ENCODE results near the gene PPFIBP1.
"Not testable (repeated sequence)": the region's sequence is repeated elsewhere in the genome, so short reads cannot be mapped to it uniquely, and the experiment has no call there.

Gene PPFIBP1

GRCh38 chr12:27544858-27545257 is 20.9 kb downstream of the PPFIBP1 start:
- not testable (repeated sequence) for DNase-seq

- no peak for DNase-seq
Measured at GRCh38 chr12:27545665-27546064, 21.7 kb downstream of the PPFIBP1 start.

GRCh38 chr12:27547592-27547991 is 23.6 kb downstream of the PPFIBP1 start:
- DNase-seq = no peak

- no peak for DNase-seq
Measured at GRCh38 chr12:27548301-27549199, 24.5 kb downstream of the PPFIBP1 start.

- no peak for DNase-seq
Measured at GRCh38 chr12:27549236-27549800, 25.3 kb downstream of the PPFIBP1 start.

- DNase-seq = peak; percentile 73
Measured at GRCh38 chr12:27549801-27550652, 26.0 kb downstream of the PPFIBP1 start.

GRCh38 chr12:27550653-27550975 is 26.6 kb downstream of the PPFIBP1 start:
- DNase-seq = no peak

GRCh38 chr12:27551172-27551840 is 27.3 kb downstream of the PPFIBP1 start:
- no peak for DNase-seq

- no peak for DNase-seq
Measured at GRCh38 chr12:27552235-27552634, 28.2 kb downstream of the PPFIBP1 start.

- DNase-seq = no peak
Measured at GRCh38 chr12:27552886-27553560, 29.0 kb downstream of the PPFIBP1 start.

GRCh38 chr12:27553941-27554340 is 29.9 kb downstream of the PPFIBP1 start:
- no peak for DNase-seq

GRCh38 chr12:27554421-27555186 is 30.6 kb downstream of the PPFIBP1 start:
- peak; percentile 83 for DNase-seq

GRCh38 chr12:27555361-27555760 is 31.4 kb downstream of the PPFIBP1 start:
- DNase-seq = no peak

GRCh38 chr12:27555925-27556778 is 32.1 kb downstream of the PPFIBP1 start:
- peak; percentile 53 for DNase-seq

- no peak for DNase-seq
Measured at GRCh38 chr12:27560126-27560525, 36.1 kb downstream of the PPFIBP1 start.

- DNase-seq = no peak
Measured at GRCh38 chr12:27561535-27562350, 37.7 kb downstream of the PPFIBP1 start.

- DNase-seq = no peak
Measured at GRCh38 chr12:27564612-27565213, 40.7 kb downstream of the PPFIBP1 start.

- no peak for DNase-seq
Measured at GRCh38 chr12:27566159-27566558, 42.2 kb downstream of the PPFIBP1 start.

- DNase-seq = no peak
Measured at GRCh38 chr12:27566626-27567025, 42.6 kb downstream of the PPFIBP1 start.

Measured in femur (tissue), 1 donor.